ENCODE measurements around the gene DISP2. TPM values are rescaled to one million over a fixed set of nuclear protein-coding genes. Genes with fewer than 3 reads are reported as not detected.
A peak's percentile ranks its signal among the peaks of the same experiment; 100 is the strongest.

DISP2 gene
- total and polyA plus RNA-seq, 8 donors = 0.14 to 4.1 (median 1.4) TPM

GRCh38 chr15:40415226-40415625, 57.2 kb downstream of the DISP2 start:
- no peaks in the 10 kb centered on the region for H3K9me3 ChIP-seq
- no peak for ATAC-seq
- no peak for DNase-seq
- H3K27ac ChIP-seq = no peak overlapping the region
- TF ChIP-seq CTCF (IDR thresholded peaks at IDR 0.05) = no peak
- H3K36me3 ChIP-seq = peaks cover 0 to 42% (median 9%) of the 10 kb centered on the region in 3 donors
- H3K27me3 ChIP-seq = no peaks in the 10 kb centered on the region
- WGBS, 2 donors = 92% methylated on average over 10 of the region's 10 CpGs
- intact Hi-C loops (cut with DNase I) = no loop called here
- peaks cover 5 to 16% (median 15%) of the 10 kb centered on the region in 3 donors for H3K4me1 ChIP-seq
- H3K4me3 ChIP-seq = no peak overlapping the region
- no peak for FAIRE-seq

GRCh38 chr15:40416056-40416455, 58.0 kb downstream of the DISP2 start:
- Histone ChIP-seq H3K27ac (no peak overlapping the region), H3K36me3 (peaks cover 0 to 34% (median 9%) of the 10 kb centered on the region in 3 donors), H3K27me3 (no peaks in the 10 kb centered on the region), H3K9me3 (no peaks in the 10 kb centered on the region), H3K4me3 (no peak overlapping the region), H3K4me1 (peaks cover 13 to 24% (median 24%) of the 10 kb centered on the region in 3 donors)
- intact Hi-C loops (cut with DNase I) = no loop called here
- DNase-seq (no peak), FAIRE-seq (no peak), ATAC-seq (no peak)
- 94 to 95% methylated on average over 14 of the region's 14 CpGs for WGBS, 2 donors
- TF ChIP-seq CTCF (IDR thresholded peaks at IDR 0.05) = no peak

- FAIRE-seq = no peak
- intact Hi-C loops (cut with DNase I) = no loop called here
- H3K4me1 ChIP-seq = peaks cover 21 to 22% (median 22%) of the 10 kb centered on the region in 3 donors
- no peak overlapping the region for H3K27ac ChIP-seq
- H3K36me3 ChIP-seq = peaks cover 0 to 32% (median 9%) of the 10 kb centered on the region in 3 donors
- no peak for DNase-seq
- ATAC-seq = no peak
- no peaks in the 10 kb centered on the region for H3K27me3 ChIP-seq
- H3K4me3 ChIP-seq = no peak overlapping the region
- TF ChIP-seq CTCF (IDR thresholded peaks at IDR 0.05) = no peak
- H3K9me3 ChIP-seq = no peaks in the 10 kb centered on the region
- 93 to 94% methylated on average over 10 of the region's 10 CpGs for WGBS, 2 donors
Measured at GRCh38 chr15:40418126-40418525, 60.1 kb downstream of the DISP2 start.

- 22 to 26% methylated on average over 11 of the region's 11 CpGs for WGBS, 2 donors
- ATAC-seq (peak; percentile 63 to 83 (median 76)), FAIRE-seq (no peak), DNase-seq (peak; percentile 67 to 89 (median 78))
- Histone ChIP-seq H3K27ac (peak overlapping the region; percentile 28 to 84 (median 70)), H3K36me3 (peaks cover 0 to 16% (median 3%) of the 10 kb centered on the region in 3 donors), H3K4me1 (peaks cover 21 to 22% (median 22%) of the 10 kb centered on the region in 3 donors), H3K4me3 (no peak overlapping the region), H3K27me3 (no peaks in the 10 kb centered on the region), H3K9me3 (no peaks in the 10 kb centered on the region)
- TF ChIP-seq CTCF (IDR thresholded peaks at IDR 0.05) = no peak
- intact Hi-C loops (cut with DNase I) = loop anchor here in 2 of 3 donors (5.0 to 10.0 kb wide), 3 partner anchors 73 to 135 kb away; partner anchors contain the start of genes ANKRD63 (in 1 of the 2) and CCDC9B (in 1 of the 2)
Measured at GRCh38 chr15:40420071-40420713, 62.2 kb downstream of the DISP2 start.

GRCh38 chr15:40420793-40421192, 62.8 kb downstream of the DISP2 start:
- Histone ChIP-seq H3K27ac (peak overlapping the region; percentile 28 to 84 (median 70)), H3K27me3 (no peaks in the 10 kb centered on the region), H3K9me3 (no peaks in the 10 kb centered on the region), H3K4me3 (no peak overlapping the region), H3K4me1 (peaks cover 21 to 22% (median 22%) of the 10 kb centered on the region in 3 donors), H3K36me3 (peaks cover 0 to 10% (median 0%) of the 10 kb centered on the region in 3 donors)
- 11 to 15% methylated on average over 3 of the region's 3 CpGs for WGBS, 2 donors
- FAIRE-seq = no peak
- no peak for TF ChIP-seq CTCF (IDR thresholded peaks at IDR 0.05)
- peak; percentile 78 to 96 (median 86) for DNase-seq
- intact Hi-C loops (cut with DNase I) = loop anchor here in 2 of 3 donors (5.0 to 10.0 kb wide), 3 partner anchors 73 to 136 kb away; partner anchors contain the start of genes ANKRD63 (in 1 of the 2) and CCDC9B (in 1 of the 2)
- peak; percentile 67 to 76 (median 74) for ATAC-seq

Measured in pancreas (tissue), 10 donors.